Gastrocnemius medialis (tissue), 4 donors: ENCODE measurements around the gene LMAN2.

Source experiments
- CTCF ChIP-seq, 5 experiments: fragments of 450-650 bp in 3 of 5; fragments of 200-600 bp in 2 of 5; sonication (generic) in 2 of 5; IDR thresholded peaks in 4 of 5; conservative IDR thresholded peaks in 1 of 5; 1 replicate in 4 of 5; 2 replicates in 1 of 5; pipeline ENCODE4 v1.5.1; 2016 to 2019; ENCODE audit warnings: antibody characterized with exemption in 5 of 5, mild to moderate bottlenecking in 3 of 5, moderate library complexity in 3 of 5
- POLR2A ChIP-seq, 2 donors: fragments of 450-650 bp; IDR thresholded peaks; one replicate each; pipeline ENCODE4 v1.6.1; 2017; ENCODE audit warnings: antibody characterized with exemption in 2 of 2, mild to moderate bottlenecking in 2 of 2, moderate library complexity in 2 of 2

GRCh38 chr5:177373806-177374205 lies 22.3 kb upstream of the LMAN2 start:
- TF ChIP-seq CTCF (IDR thresholded peaks at IDR 0.05 in 4 of 5, conservative IDR thresholded peaks at IDR 0.05 in 1 of 5) (no peak), POLR2A (IDR thresholded peaks at IDR 0.05) (no peak)
